Ovary (tissue), 3 donors: ENCODE results near the gene MEF2C.

Experiments used
- POLR2A ChIP-seq: fragments of 450-650 bp; IDR thresholded peaks from one replicate; pipeline ENCODE4 v1.6.1; 2017; ENCODE audit warnings: antibody characterized with exemption, mild to moderate bottlenecking, moderate library complexity
- TF ChIP-seq, protein P1 (sequence below), 3 donors: fragments of 450-650 bp in 2 of 3; fragments of 200-600 bp in 1 of 3; IDR thresholded peaks; one replicate each; pipeline versions ENCODE4 v1.5.1 to v1.8.0; 2016 to 2022; ENCODE audit warnings: antibody characterized with exemption in 3 of 3, mild to moderate bottlenecking in 1 of 3
- donor health status: DM: no; HTN: no; CAD: no.

DNA sequence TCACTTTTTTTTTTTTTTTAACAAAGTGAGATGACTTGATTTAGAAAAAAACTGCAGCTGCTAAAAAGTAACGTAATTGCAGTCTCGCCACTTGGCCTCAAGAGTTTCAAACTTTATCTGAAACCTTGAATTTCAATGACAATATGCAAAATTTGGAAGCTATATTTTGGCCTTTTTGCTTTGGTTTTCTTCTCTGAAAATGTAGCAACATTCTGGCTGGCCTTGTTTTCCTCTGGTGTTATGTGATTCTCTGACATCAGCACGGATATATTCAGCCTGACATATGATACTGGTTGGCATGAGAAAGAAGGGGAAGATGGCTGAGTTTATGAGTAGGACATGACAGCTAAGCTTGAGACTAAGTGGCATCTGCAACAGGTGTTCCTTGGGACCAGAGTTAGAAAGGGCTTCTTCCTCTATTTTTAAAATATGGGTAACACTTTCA, 136.5 kb downstream of the MEF2C start:
- TF ChIP-seq, protein P1, sequence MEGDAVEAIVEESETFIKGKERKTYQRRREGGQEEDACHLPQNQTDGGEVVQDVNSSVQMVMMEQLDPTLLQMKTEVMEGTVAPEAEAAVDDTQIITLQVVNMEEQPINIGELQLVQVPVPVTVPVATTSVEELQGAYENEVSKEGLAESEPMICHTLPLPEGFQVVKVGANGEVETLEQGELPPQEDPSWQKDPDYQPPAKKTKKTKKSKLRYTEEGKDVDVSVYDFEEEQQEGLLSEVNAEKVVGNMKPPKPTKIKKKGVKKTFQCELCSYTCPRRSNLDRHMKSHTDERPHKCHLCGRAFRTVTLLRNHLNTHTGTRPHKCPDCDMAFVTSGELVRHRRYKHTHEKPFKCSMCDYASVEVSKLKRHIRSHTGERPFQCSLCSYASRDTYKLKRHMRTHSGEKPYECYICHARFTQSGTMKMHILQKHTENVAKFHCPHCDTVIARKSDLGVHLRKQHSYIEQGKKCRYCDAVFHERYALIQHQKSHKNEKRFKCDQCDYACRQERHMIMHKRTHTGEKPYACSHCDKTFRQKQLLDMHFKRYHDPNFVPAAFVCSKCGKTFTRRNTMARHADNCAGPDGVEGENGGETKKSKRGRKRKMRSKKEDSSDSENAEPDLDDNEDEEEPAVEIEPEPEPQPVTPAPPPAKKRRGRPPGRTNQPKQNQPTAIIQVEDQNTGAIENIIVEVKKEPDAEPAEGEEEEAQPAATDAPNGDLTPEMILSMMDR (IDR thresholded peaks at IDR 0.05) = no peak
- TF ChIP-seq POLR2A = no peak
